ENCODE results near the gene MRTFA.

Gene MRTFA

GRCh38 chr22:40473703-40474102, 162.8 kb downstream of the MRTFA start:
- no peak overlapping the region for H3K9ac ChIP-seq
- no peak for TF ChIP-seq CTCF (IDR thresholded peaks at IDR 0.05)
- peaks cover 4% of the 10 kb centered on the region for H3K4me1 ChIP-seq
- H3K27me3 ChIP-seq (ENCODE audit: control insufficient read depth, insufficient read depth, low read length) = no peaks in the 10 kb centered on the region
- H3K27ac ChIP-seq = no peak overlapping the region
- peaks cover 9% of the 10 kb centered on the region for H3K79me2 ChIP-seq
- H3K4me3 ChIP-seq (ENCODE audit: low read depth, low read length) = no peak overlapping the region
- no peaks in the 10 kb centered on the region for H3K36me3 ChIP-seq (ENCODE audit: control insufficient read depth, insufficient read depth, low read length)
- no peak overlapping the region for H2AFZ ChIP-seq
- no peak overlapping the region for H3K4me2 ChIP-seq (ENCODE audit: low read length)
- no peaks in the 10 kb centered on the region for H3K9me3 ChIP-seq (ENCODE audit: control insufficient read depth, low read length)

GRCh38 chr22:40472579-40472978, 163.9 kb downstream of the MRTFA start:
- Histone ChIP-seq H3K27me3 (ENCODE audit: control insufficient read depth, insufficient read depth, low read length) (no peaks in the 10 kb centered on the region), H2AFZ (no peak overlapping the region), H3K79me2 (peaks cover 9% of the 10 kb centered on the region), H3K27ac (no peak overlapping the region), H3K36me3 (ENCODE audit: control insufficient read depth, insufficient read depth, low read length) (no peaks in the 10 kb centered on the region), H3K4me2 (ENCODE audit: low read length) (no peak overlapping the region), H3K9me3 (ENCODE audit: control insufficient read depth, low read length) (no peaks in the 10 kb centered on the region), H3K4me3 (ENCODE audit: low read depth, low read length) (no peak overlapping the region), H3K9ac (no peak overlapping the region), H3K4me1 (peaks cover 1% of the 10 kb centered on the region)
- no peak for TF ChIP-seq CTCF (IDR thresholded peaks at IDR 0.05)

GRCh38 chr22:40472051-40472450, 164.5 kb downstream of the MRTFA start:
- Histone ChIP-seq H3K9me3 (ENCODE audit: control insufficient read depth, low read length) (no peaks in the 10 kb centered on the region), H3K79me2 (peaks cover 9% of the 10 kb centered on the region), H3K4me3 (ENCODE audit: low read depth, low read length) (no peak overlapping the region), H3K9ac (no peak overlapping the region), H3K4me1 (no peaks in the 10 kb centered on the region), H3K36me3 (ENCODE audit: control insufficient read depth, insufficient read depth, low read length) (no peaks in the 10 kb centered on the region), H3K27ac (no peak overlapping the region), H3K27me3 (ENCODE audit: control insufficient read depth, insufficient read depth, low read length) (no peaks in the 10 kb centered on the region), H2AFZ (no peak overlapping the region), H3K4me2 (ENCODE audit: low read length) (no peak overlapping the region)
- no peak for TF ChIP-seq CTCF (IDR thresholded peaks at IDR 0.05)

GRCh38 chr22:40469181-40469580, 167.3 kb downstream of the MRTFA start:
- Histone ChIP-seq H3K79me2 (no peaks in the 10 kb centered on the region), H3K36me3 (ENCODE audit: control insufficient read depth, insufficient read depth, low read length) (no peaks in the 10 kb centered on the region), H2AFZ (no peak overlapping the region), H3K4me3 (ENCODE audit: low read depth, low read length) (no peak overlapping the region), H3K4me2 (ENCODE audit: low read length) (no peak overlapping the region), H3K9me3 (ENCODE audit: control insufficient read depth, low read length) (no peaks in the 10 kb centered on the region), H3K4me1 (no peaks in the 10 kb centered on the region), H3K27me3 (ENCODE audit: control insufficient read depth, insufficient read depth, low read length) (no peaks in the 10 kb centered on the region), H3K27ac (no peak overlapping the region), H3K9ac (no peak overlapping the region)
- no peak for TF ChIP-seq CTCF (IDR thresholded peaks at IDR 0.05)

- no peak overlapping the region for H3K9ac ChIP-seq
- H3K79me2 ChIP-seq = no peaks in the 10 kb centered on the region
- H3K27me3 ChIP-seq (ENCODE audit: control insufficient read depth, insufficient read depth, low read length) = no peaks in the 10 kb centered on the region
- no peaks in the 10 kb centered on the region for H3K9me3 ChIP-seq (ENCODE audit: control insufficient read depth, low read length)
- no peak for TF ChIP-seq CTCF (IDR thresholded peaks at IDR 0.05)
- no peak overlapping the region for H2AFZ ChIP-seq
- no peak overlapping the region for H3K4me2 ChIP-seq (ENCODE audit: low read length)
- H3K4me1 ChIP-seq = no peaks in the 10 kb centered on the region
- H3K4me3 ChIP-seq (ENCODE audit: low read depth, low read length) = no peak overlapping the region
- no peak overlapping the region for H3K27ac ChIP-seq
- H3K36me3 ChIP-seq (ENCODE audit: control insufficient read depth, insufficient read depth, low read length) = no peaks in the 10 kb centered on the region
Observed at GRCh38 chr22:40468616-40469015, 167.9 kb downstream of the MRTFA start.

All from parathyroid adenoma (tissue), 2 donors.